GM19043 (cell line): Measurements from ENCODE around the gene RAB12.
A peak's percentile ranks its signal among the peaks of the same experiment; 100 is the strongest.
"Not testable (repeated sequence)": the region's sequence is repeated elsewhere in the genome, so short reads cannot be mapped to it uniquely, and the experiment has no call there.

ENCODE experiments used
- ATAC-seq: cut with Tn5 transposase; IDR thresholded peaks from one replicate; pipeline ENCODE4 v1.9.1; 2021; ENCODE audit warnings: low read depth; ENCODE audit not compliant: unreplicated experiment

The RAB12 gene

GRCh38 chr18:8608795-8609658, at the start of gene RAB12:
Gene RAB12, plus strand, starts transcription at chr18:8609437. Its CDS starts 3 bp downstream, at chr18:8609440.
- ATAC-seq, result peak; percentile 54

GRCh38 chr18:8559612-8560186, 49.5 kb upstream of the RAB12 start:
- ATAC-seq, result no peak

GRCh38 chr18:8561123-8561910, 47.9 kb upstream of the RAB12 start:
- ATAC-seq, result no peak

GRCh38 chr18:8562070-8562469, 47.2 kb upstream of the RAB12 start:
- no peak for ATAC-seq

- ATAC-seq, result no peak
These were observed 46.3 kb upstream of the RAB12 start for GRCh38 chr18:8562919-8563318.

GRCh38 chr18:8571399-8571798, 37.8 kb upstream of the RAB12 start:
- ATAC-seq, result no peak

- ATAC-seq, result not testable (repeated sequence)
These were observed 35.5 kb upstream of the RAB12 start for GRCh38 chr18:8573766-8574165.

GRCh38 chr18:8584798-8585197, 24.4 kb upstream of the RAB12 start:
- ATAC-seq, result no peak

GRCh38 chr18:8586941-8587340, 22.3 kb upstream of the RAB12 start:
- no peak for ATAC-seq

- no peak for ATAC-seq
These were observed 13.8 kb upstream of the RAB12 start for GRCh38 chr18:8595445-8595844.

GRCh38 chr18:8601277-8602032, 7.8 kb upstream of the RAB12 start:
- ATAC-seq, result peak; percentile 58

GRCh38 chr18:8602040-8602439, 7.2 kb upstream of the RAB12 start:
- peak; percentile 30 for ATAC-seq

GRCh38 chr18:8602557-8602956, 6.7 kb upstream of the RAB12 start:
- no peak for ATAC-seq

- ATAC-seq, result no peak
These were observed 5.3 kb upstream of the RAB12 start for GRCh38 chr18:8603663-8604520.

- ATAC-seq, result no peak
These were observed 3.3 kb upstream of the RAB12 start for GRCh38 chr18:8605974-8606373.

GRCh38 chr18:8607776-8608742, 1.2 kb upstream of the RAB12 start:
- ATAC-seq, result peak; percentile 23

GRCh38 chr18:8609659-8610458, 622 bp downstream of the RAB12 start:
- peak; percentile 7 for ATAC-seq

GRCh38 chr18:8610459-8610851, 1.2 kb downstream of the RAB12 start:
- no peak for ATAC-seq
